Measurements from ENCODE around the gene ITGA7.

- no peak for TF ChIP-seq CTCF (IDR thresholded peaks at IDR 0.05)
- TF ChIP-seq STAT6 (CRISPR knock-in tag; conservative IDR thresholded peaks at IDR 0.05; ENCODE audit: low read depth) = no peak
- TF ChIP-seq USF2 (CRISPR knock-in tag; IDR thresholded peaks at IDR 0.05) = no peak
- no peak for TF ChIP-seq SOX15 (CRISPR knock-in tag; IDR thresholded peaks at IDR 0.05)
- no peak for TF ChIP-seq ATF2 (CRISPR knock-in tag; IDR thresholded peaks at IDR 0.05; ENCODE audit: borderline replicate concordance, low read depth)
- TF ChIP-seq ATF6 (CRISPR knock-in tag; IDR thresholded peaks at IDR 0.05) = no peak
- no peak for TF ChIP-seq ATF1 (CRISPR knock-in tag; IDR thresholded peaks at IDR 0.05)
- TF ChIP-seq ZBTB21 (CRISPR knock-in tag; IDR thresholded peaks at IDR 0.05; ENCODE audit: borderline replicate concordance) = no peak
Measured at GRCh38 chr12:55696141-55696540, 11.6 kb downstream of the ITGA7 start.
